ENCODE measurements around the gene IBA57. TPM values are rescaled to one million over a fixed set of nuclear protein-coding genes. Genes with fewer than 3 reads are reported as not detected.

The IBA57 gene
- total RNA-seq, 1 donor from 2014 or later = 5.1 TPM

- no peak for DNase-seq (ENCODE audit: low spot score)
These were observed 8.5 kb upstream of the IBA57 start for GRCh38 chr1:228156941-228157728.

DNA sequence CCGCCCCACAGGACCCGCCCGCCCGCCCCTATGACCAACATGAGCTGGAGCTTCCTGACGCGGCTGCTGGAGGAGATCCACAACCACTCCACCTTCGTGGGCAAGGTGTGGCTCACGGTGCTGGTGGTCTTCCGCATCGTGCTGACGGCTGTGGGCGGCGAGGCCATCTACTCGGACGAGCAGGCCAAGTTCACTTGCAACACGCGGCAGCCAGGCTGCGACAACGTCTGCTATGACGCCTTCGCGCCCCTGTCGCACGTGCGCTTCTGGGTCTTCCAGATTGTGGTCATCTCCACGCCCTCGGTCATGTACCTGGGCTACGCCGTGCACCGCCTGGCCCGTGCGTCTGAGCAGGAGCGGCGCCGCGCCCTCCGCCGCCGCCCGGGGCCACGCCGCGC lies 7.9 kb upstream of the IBA57 start:
- no peak for DNase-seq (ENCODE audit: low spot score)

- DNase-seq (ENCODE audit: low spot score) = no peak
These were observed 7.2 kb upstream of the IBA57 start for GRCh38 chr1:228158151-228159007.

- no peak for DNase-seq (ENCODE audit: low spot score)
These were observed 6.5 kb upstream of the IBA57 start for GRCh38 chr1:228159008-228159665.

- DNase-seq (ENCODE audit: low spot score) = no peak
These were observed 5.3 kb upstream of the IBA57 start for GRCh38 chr1:228160201-228160761.

GRCh38 chr1:228161362-228161761 lies 4.2 kb upstream of the IBA57 start:
- no peak for DNase-seq (ENCODE audit: low spot score)

DNA sequence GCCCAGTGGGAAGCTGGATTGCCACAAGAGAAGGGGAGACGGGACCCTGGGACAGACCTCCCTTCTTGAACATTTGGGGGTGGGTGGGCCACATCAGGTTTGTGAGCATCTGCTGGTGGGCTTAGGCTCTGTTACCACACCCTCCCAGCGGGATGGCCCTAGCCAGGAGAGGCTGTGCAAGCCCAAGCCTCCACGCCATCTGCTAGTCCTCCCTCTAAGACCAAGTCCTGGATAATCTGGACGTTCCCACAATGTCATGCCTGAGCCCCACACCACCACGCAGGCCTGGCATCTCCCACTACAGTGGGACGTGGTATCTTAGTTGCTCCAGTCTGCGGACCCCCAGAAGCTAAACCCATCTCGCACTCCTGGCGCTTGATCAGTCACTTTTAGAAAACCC lies 3.7 kb upstream of the IBA57 start:
- no peak for DNase-seq (ENCODE audit: low spot score)

GRCh38 chr1:228162286-228163006 lies 3.2 kb upstream of the IBA57 start:
- DNase-seq (ENCODE audit: low spot score) = peak; percentile 50

GRCh38 chr1:228163007-228163753 lies 2.4 kb upstream of the IBA57 start:
- peak; percentile 79 for DNase-seq (ENCODE audit: low spot score)

DNA sequence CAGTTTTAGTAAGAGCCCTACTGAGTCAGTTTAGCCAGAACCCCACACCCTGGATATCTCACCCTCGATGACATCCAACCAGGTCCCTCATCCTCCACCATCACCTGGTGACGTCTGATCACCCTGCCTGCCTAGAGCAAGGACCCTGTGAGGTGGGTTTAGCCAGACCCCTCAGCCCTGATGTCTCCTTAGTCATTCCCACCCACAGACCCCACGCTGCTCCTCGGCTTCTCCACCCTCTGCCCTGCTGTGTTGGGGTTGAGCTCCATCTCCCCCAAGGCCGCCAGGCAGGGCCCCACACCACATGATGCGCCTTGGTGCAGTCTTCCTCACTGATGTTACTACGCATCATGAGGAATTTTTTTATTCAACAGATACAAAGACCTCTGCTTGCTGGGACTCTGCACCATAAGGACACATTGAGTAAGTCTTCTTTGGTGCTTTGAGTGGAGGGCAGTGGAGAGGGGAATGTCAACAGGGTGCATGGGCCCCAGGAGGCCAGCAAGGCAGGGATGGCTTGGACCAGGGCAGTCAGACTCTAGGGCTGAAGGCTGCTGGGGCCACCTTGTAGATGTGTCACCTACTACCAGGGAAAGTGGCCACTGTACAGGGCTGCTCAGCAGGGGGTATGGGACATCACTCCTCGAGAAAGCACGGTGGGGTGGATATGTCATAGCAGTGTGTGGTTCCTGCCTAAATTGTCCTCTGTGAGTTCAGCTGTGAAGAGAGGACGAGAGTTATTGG lies 1.7 kb upstream of the IBA57 start:
- no peak for DNase-seq (ENCODE audit: low spot score)

DNA sequence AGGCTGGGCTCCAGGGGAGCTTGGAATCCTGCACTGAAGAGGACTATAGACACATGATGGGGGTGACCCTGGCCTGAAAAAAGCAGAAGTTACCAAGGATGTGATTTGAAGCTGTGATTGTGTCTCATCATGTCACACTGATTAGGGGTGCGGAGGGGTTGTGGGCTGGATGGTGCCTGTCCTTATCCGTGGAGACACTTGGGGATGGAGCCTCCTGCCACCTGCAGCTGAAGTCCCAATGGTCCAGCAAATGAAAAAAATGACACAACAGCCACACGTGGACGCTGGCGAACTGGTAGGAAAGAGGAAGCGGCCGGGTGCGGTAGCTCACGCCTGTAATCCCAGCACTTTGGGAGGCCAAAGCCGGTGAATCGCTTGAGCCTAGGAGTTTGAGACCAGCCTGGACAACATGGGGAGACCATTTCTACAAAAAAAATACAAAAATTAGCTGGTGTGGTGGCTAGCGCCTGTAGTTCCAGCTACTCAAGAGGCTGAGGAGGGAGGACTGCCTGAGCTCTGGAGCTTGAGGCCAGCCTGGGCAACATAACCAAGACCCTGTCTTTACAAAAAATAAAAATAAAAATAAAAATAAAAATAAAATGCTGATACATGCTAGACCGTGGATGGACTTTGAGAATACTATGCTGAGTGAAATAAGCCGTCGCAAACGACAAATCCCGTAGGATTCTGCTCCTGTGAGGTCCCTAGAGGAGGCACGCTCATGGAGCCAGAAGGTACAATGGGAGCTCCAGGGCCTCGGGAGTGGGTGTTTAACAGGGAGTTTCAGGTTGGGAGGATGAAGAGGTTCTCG lies 838 bp upstream of the IBA57 start:
- no peak for DNase-seq (ENCODE audit: low spot score)

- DNase-seq (ENCODE audit: low spot score) = peak; percentile 55
These were observed 749 bp downstream of the IBA57 start for GRCh38 chr1:228166170-228166936.

DNA sequence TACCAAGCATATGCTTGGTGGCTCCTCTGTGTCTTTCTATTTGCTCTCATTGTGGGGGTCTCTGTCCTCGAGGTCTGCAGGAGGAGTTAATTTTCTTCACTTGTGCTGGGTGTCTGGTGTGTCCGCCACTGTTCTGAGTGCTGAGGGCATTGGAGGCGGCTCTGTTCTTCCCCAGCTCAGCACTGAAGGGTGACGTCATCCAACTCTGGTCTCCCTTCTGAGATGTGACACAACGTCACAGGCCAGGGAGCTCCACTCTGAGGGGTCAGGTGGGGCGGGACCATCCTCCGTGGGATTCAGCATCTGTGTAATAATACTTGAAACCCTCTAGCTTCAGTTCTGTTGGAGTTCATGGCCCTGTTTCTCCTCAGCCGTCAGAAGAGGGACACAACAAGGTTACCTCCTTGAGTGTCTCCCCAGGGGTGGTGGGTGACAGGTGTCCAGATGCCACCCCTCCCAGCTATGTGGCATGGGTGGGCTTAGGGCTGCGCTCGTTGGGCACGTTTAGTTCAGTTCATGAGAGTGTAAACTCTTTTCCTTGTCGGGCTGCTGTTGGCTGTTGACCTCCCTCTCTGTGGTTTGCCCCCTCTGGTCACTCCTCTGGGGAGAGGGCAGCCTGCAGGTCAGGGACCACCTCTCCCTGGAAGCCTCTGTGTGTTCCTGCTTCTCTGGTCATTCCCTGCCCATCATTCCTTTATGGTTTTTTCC lies 3.1 kb downstream of the IBA57 start:
- no peak for DNase-seq (ENCODE audit: low spot score)

- no peak for DNase-seq (ENCODE audit: low spot score)
These were observed 3.7 kb downstream of the IBA57 start for GRCh38 chr1:228169345-228169744.

DNA sequence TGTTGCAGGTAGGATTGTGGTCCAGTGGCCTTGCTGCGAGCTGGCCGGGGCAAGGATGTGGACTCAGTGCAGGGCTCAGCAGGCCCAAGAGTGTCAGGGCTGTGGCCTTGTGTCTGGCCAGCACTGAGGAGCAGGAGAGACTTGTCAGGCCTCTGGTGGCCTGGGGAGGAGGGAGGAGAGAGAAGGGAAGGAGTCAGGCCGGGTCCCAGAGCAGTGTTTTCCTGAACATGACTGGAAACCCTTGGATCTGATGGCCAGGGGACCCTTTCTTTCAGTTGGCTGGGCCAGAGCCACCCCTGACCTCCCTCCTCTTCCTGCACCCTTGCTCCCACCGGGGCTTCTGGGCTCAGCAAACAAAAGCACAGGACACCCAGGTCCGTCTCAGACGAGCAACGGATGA lies 5.1 kb downstream of the IBA57 start:
- no peak for DNase-seq (ENCODE audit: low spot score)

- no peak for DNase-seq (ENCODE audit: low spot score)
These were observed 5.8 kb downstream of the IBA57 start for GRCh38 chr1:228171221-228171891.

Data from umbilical cord (tissue), 2 donors.